ENCODE measurements around the gene SOS2.
A peak's percentile ranks its signal among the peaks of the same experiment; 100 is the strongest.

SOS2 gene

GRCh38 chr14:50231475-50232275 lies at the start of gene SOS2:
TSS of gene SOS2 (minus strand) at chr14:50231578. CDS start at chr14:50231283, 295 bp downstream.
- DNase-seq, result peak; percentile 87

GRCh38 chr14:50272498-50272897 lies 41.1 kb upstream of the SOS2 start:
- no peak for DNase-seq

GRCh38 chr14:50270932-50271331 lies 39.6 kb upstream of the SOS2 start:
- no peak for DNase-seq

- no peak for DNase-seq
Observed at GRCh38 chr14:50265029-50265428, 33.7 kb upstream of the SOS2 start.

- DNase-seq, result no peak
Observed at GRCh38 chr14:50263321-50263720, 31.9 kb upstream of the SOS2 start.

- no peak for DNase-seq
Observed at GRCh38 chr14:50262865-50263264, 31.5 kb upstream of the SOS2 start.

GRCh38 chr14:50260511-50260910 lies 29.1 kb upstream of the SOS2 start:
- peak; percentile 1 for DNase-seq

GRCh38 chr14:50260072-50260471 lies 28.7 kb upstream of the SOS2 start:
- DNase-seq, result no peak

GRCh38 chr14:50257732-50258131 lies 26.4 kb upstream of the SOS2 start:
- DNase-seq, result no peak

GRCh38 chr14:50254248-50254647 lies 22.9 kb upstream of the SOS2 start:
- DNase-seq, result no peak

GRCh38 chr14:50249136-50249775 lies 17.9 kb upstream of the SOS2 start:
- no peak for DNase-seq

- no peak for DNase-seq
Observed at GRCh38 chr14:50247245-50247644, 15.9 kb upstream of the SOS2 start.

- no peak for DNase-seq
Observed at GRCh38 chr14:50242566-50243310, 11.4 kb upstream of the SOS2 start.

GRCh38 chr14:50242096-50242495 lies 10.7 kb upstream of the SOS2 start:
- no peak for DNase-seq

GRCh38 chr14:50237427-50237826 lies 6.0 kb upstream of the SOS2 start:
- peak; percentile 23 for DNase-seq

GRCh38 chr14:50233951-50234250 lies 2.5 kb upstream of the SOS2 start:
- DNase-seq, result no peak

GRCh38 chr14:50233166-50233950 lies 2.0 kb upstream of the SOS2 start:
- no peak for DNase-seq

GRCh38 chr14:50232276-50232642 lies 881 bp upstream of the SOS2 start:
- no peak for DNase-seq

- peak; percentile 22 for DNase-seq
Observed at GRCh38 chr14:50230701-50231474, 490 bp downstream of the SOS2 start.

- DNase-seq, result no peak
Observed at GRCh38 chr14:50230401-50230700, 1.0 kb downstream of the SOS2 start.

- DNase-seq, result no peak
Observed at GRCh38 chr14:50229681-50230080, 1.7 kb downstream of the SOS2 start.

- DNase-seq, result no peak
Observed at GRCh38 chr14:50228313-50228712, 3.1 kb downstream of the SOS2 start.

- DNase-seq, result no peak
Observed at GRCh38 chr14:50225974-50226297, 5.4 kb downstream of the SOS2 start.

Data from GDM1 (cell line).